Measurements from ENCODE around the gene RAB3A. TPM values are rescaled to one million over a fixed set of nuclear protein-coding genes. Genes with fewer than 3 reads are reported as not detected.

The RAB3A gene
- total RNA-seq, 2 experiments from 2014 or later = 4.9 to 8.6 TPM

GRCh38 chr19:18191640-18192062 is 12.2 kb downstream of the RAB3A start:
- H3K9me2 ChIP-seq (ENCODE audit: insufficient read depth, low read length) = no peaks in the 10 kb centered on the region
- 0 out of 2 replicates have a peak, but pooled peaks cover 12% of the 10 kb centered on the region for H4K20me1 ChIP-seq (ENCODE audit: insufficient read depth, low read length)
- H3K4me3 ChIP-seq (ENCODE audit: low read depth, low read length, poor library complexity, severe bottlenecking) = peak overlapping the region; percentile 69
- intact Hi-C loops (cut with micrococcal nuclease; ENCODE audit: unreplicated experiment) = loop anchor here (2.0 kb wide), 1 partner anchor 23 kb away; no protein-coding TSS in a partner anchor
- H2AFZ ChIP-seq (ENCODE audit: low read length) = peak overlapping the region; percentile 57; the same call in 1 of the 2 replicates
- H3K79me2 ChIP-seq (ENCODE audit: insufficient read depth, low read depth, low read length) = peaks cover 8% of the 10 kb centered on the region; the same call in 1 of the 2 replicates
- no peaks in the 10 kb centered on the region for H3K9me3 ChIP-seq (ENCODE audit: low read length)
- no peak for DNase-seq (ENCODE audit: low spot score)
- ChIA-PET POLR2A (interaction anchor here (0.6 to 1.9 kb wide), 6 partner anchors 10 to 717 kb away, joined by 3 to 8 read pairs (median 4); no protein-coding TSS in a partner anchor), CTCF (ENCODE audit: unreplicated experiment) (interaction anchor here (0.7 to 1.3 kb wide), 2 partner anchors 30 to 234 kb away, joined by 3 read pairs; no protein-coding TSS in a partner anchor)
- H3K27ac ChIP-seq (ENCODE audit: low read depth, low read length, poor library complexity, severe bottlenecking) = peak overlapping the region; percentile 92
- H3K4me2 ChIP-seq (ENCODE audit: low read length) = peak overlapping the region; percentile 92
- H3K4me1 ChIP-seq (ENCODE audit: insufficient read depth, low read length, poor library complexity, severe bottlenecking) = peaks cover 35% of the 10 kb centered on the region
- no TSS peak for BruUV-seq (replicated peaks)
- TF ChIP-seq EZH2phosphoT487 (IDR thresholded peaks at IDR 0.05; ENCODE audit: borderline replicate concordance, low read depth, low read length) (no peak), CTCF (conservative IDR thresholded peaks at IDR 0.05; ENCODE audit: low read length) (no peak; the same call in 1 of the 2 replicates)
- H3K36me3 ChIP-seq (ENCODE audit: insufficient read depth, low read length) = peaks cover 10% of the 10 kb centered on the region; the same call in 1 of the 2 replicates

- Histone ChIP-seq H3K27ac (ENCODE audit: low read depth, low read length, poor library complexity, severe bottlenecking) (no peak overlapping the region), H3K9me2 (ENCODE audit: insufficient read depth, low read length) (no peaks in the 10 kb centered on the region), H3K4me2 (ENCODE audit: low read length) (no peak overlapping the region), H3K79me2 (ENCODE audit: insufficient read depth, low read depth, low read length) (peaks cover 8% of the 10 kb centered on the region; the same call in 1 of the 2 replicates), H4K20me1 (ENCODE audit: insufficient read depth, low read length) (0 out of 2 replicates have a peak, but pooled peaks cover 12% of the 10 kb centered on the region), H3K9me3 (ENCODE audit: low read length) (no peaks in the 10 kb centered on the region), H2AFZ (ENCODE audit: low read length) (no peak overlapping the region), H3K36me3 (ENCODE audit: insufficient read depth, low read length) (no peaks in the 10 kb centered on the region), H3K4me1 (ENCODE audit: insufficient read depth, low read length, poor library complexity, severe bottlenecking) (peaks cover 35% of the 10 kb centered on the region), H3K4me3 (ENCODE audit: low read depth, low read length, poor library complexity, severe bottlenecking) (no peak overlapping the region)
- intact Hi-C loops (cut with micrococcal nuclease; ENCODE audit: unreplicated experiment) = no loop called here
- TF ChIP-seq EZH2phosphoT487 (IDR thresholded peaks at IDR 0.05; ENCODE audit: borderline replicate concordance, low read depth, low read length) (no peak), CTCF (conservative IDR thresholded peaks at IDR 0.05; ENCODE audit: low read length) (no peak)
- no TSS peak for BruUV-seq (replicated peaks)
- CTCF ChIA-PET (ENCODE audit: unreplicated experiment) = no interaction called here
- no peak for DNase-seq (ENCODE audit: low spot score)
- POLR2A ChIA-PET = interaction anchor here (0.7 kb wide), 1 partner anchor 54 kb away, joined by 4 read pairs; no protein-coding TSS in a partner anchor
These were observed 13.6 kb downstream of the RAB3A start for GRCh38 chr19:18190278-18190677.

GRCh38 chr19:18185538-18185937 is 18.3 kb downstream of the RAB3A start:
- Histone ChIP-seq H3K79me2 (ENCODE audit: insufficient read depth, low read depth, low read length) (no peaks in the 10 kb centered on the region), H3K9me2 (ENCODE audit: insufficient read depth, low read length) (no peaks in the 10 kb centered on the region), H3K36me3 (ENCODE audit: insufficient read depth, low read length) (peaks cover 6% of the 10 kb centered on the region; the same call in 1 of the 2 replicates), H4K20me1 (ENCODE audit: insufficient read depth, low read length) (no peaks in the 10 kb centered on the region), H3K4me1 (ENCODE audit: insufficient read depth, low read length, poor library complexity, severe bottlenecking) (peaks cover 22% of the 10 kb centered on the region), H3K9me3 (ENCODE audit: low read length) (no peaks in the 10 kb centered on the region), H3K27ac (ENCODE audit: low read depth, low read length, poor library complexity, severe bottlenecking) (no peak overlapping the region), H2AFZ (ENCODE audit: low read length) (no peak overlapping the region), H3K4me2 (ENCODE audit: low read length) (no peak overlapping the region), H3K4me3 (ENCODE audit: low read depth, low read length, poor library complexity, severe bottlenecking) (no peak overlapping the region)
- intact Hi-C loops (cut with micrococcal nuclease; ENCODE audit: unreplicated experiment) = no loop called here
- BruUV-seq (replicated peaks) = no TSS peak
- CTCF ChIA-PET (ENCODE audit: unreplicated experiment) = no interaction called here
- POLR2A ChIA-PET = interaction anchor here (0.7 kb wide), 2 partner anchors 18 to 21 kb away, joined by 3 to 6 read pairs; partner anchors contain the start of gene RAB3A
- DNase-seq (ENCODE audit: low spot score) = no peak
- TF ChIP-seq EZH2phosphoT487 (IDR thresholded peaks at IDR 0.05; ENCODE audit: borderline replicate concordance, low read depth, low read length) (no peak), CTCF (conservative IDR thresholded peaks at IDR 0.05; ENCODE audit: low read length) (no peak)
